Activated T-cell treated with anti-CD3 and anti-CD28 coated beads for 24 hours (primary cell): ENCODE results near the gene TSPAN17.
A peak's percentile ranks its signal among the peaks of the same experiment; 100 is the strongest.
"Not testable (repeated sequence)": the region's sequence is repeated elsewhere in the genome, so short reads cannot be mapped to it uniquely, and the experiment has no call there.

Experiments used
- DNase-seq: peaks from one replicate; pipeline ENCODE4 v3.0.0-alpha.2; 2020; ENCODE audit warnings: low read depth

Gene TSPAN17

GRCh38 chr5:176647030-176647842, at the start of gene TSPAN17:
Gene TSPAN17 (plus strand): TSS chr5:176647484. CDS start chr5:176647616, 132 bp downstream.
- peak; percentile 98 for DNase-seq

- not testable (repeated sequence) for DNase-seq
Observed at GRCh38 chr5:176599749-176600430, 47.4 kb upstream of the TSPAN17 start.

GRCh38 chr5:176601901-176602482, 45.3 kb upstream of the TSPAN17 start:
- no peak for DNase-seq

GRCh38 chr5:176603091-176603490, 44.2 kb upstream of the TSPAN17 start:
- no peak for DNase-seq

- DNase-seq, result no peak
Observed at GRCh38 chr5:176606032-176606431, 41.3 kb upstream of the TSPAN17 start.

GRCh38 chr5:176606875-176607274, 40.4 kb upstream of the TSPAN17 start:
- DNase-seq, result no peak

- DNase-seq, result no peak
Observed at GRCh38 chr5:176608142-176608705, 39.1 kb upstream of the TSPAN17 start.

GRCh38 chr5:176608937-176609723, 38.2 kb upstream of the TSPAN17 start:
- DNase-seq, result no peak

- DNase-seq, result peak; percentile 53
Observed at GRCh38 chr5:176609724-176610434, 37.4 kb upstream of the TSPAN17 start, which contains the start of gene GPRIN1. Gene GPRIN1 (minus strand): TSS chr5:176610156. CDS start chr5:176599834, 10,322 bp downstream.

- DNase-seq, result no peak
Observed at GRCh38 chr5:176610435-176610773, 36.9 kb upstream of the TSPAN17 start.

GRCh38 chr5:176611435-176611834, 35.8 kb upstream of the TSPAN17 start:
- no peak for DNase-seq

GRCh38 chr5:176612008-176612407, 35.3 kb upstream of the TSPAN17 start:
- DNase-seq, result no peak

- DNase-seq, result no peak
Observed at GRCh38 chr5:176612855-176613254, 34.4 kb upstream of the TSPAN17 start.

GRCh38 chr5:176614805-176615478, 32.3 kb upstream of the TSPAN17 start:
- DNase-seq, result no peak

GRCh38 chr5:176616511-176616910, 30.8 kb upstream of the TSPAN17 start:
- no peak for DNase-seq

- no peak for DNase-seq
Observed at GRCh38 chr5:176618783-176619182, 28.5 kb upstream of the TSPAN17 start.

- peak; percentile 77 for DNase-seq
Observed at GRCh38 chr5:176619203-176619568, 28.1 kb upstream of the TSPAN17 start.

- DNase-seq, result no peak
Observed at GRCh38 chr5:176619569-176620332, 27.5 kb upstream of the TSPAN17 start.

GRCh38 chr5:176620333-176620981, 26.8 kb upstream of the TSPAN17 start:
- DNase-seq, result no peak
